GM19025 (cell line): ENCODE data around the gene TAF11L12.
"Not testable (repeated sequence)": the region's sequence is repeated elsewhere in the genome, so short reads cannot be mapped to it uniquely, and the experiment has no call there.

ENCODE experiments used
- ATAC-seq: cut with Tn5 transposase; IDR thresholded peaks from one replicate; pipeline ENCODE4 v1.9.1; 2021; ENCODE audit warnings: mild to moderate bottlenecking, low read depth, moderate library complexity; ENCODE audit not compliant: unreplicated experiment

TAF11L12 gene

GRCh38 chr5:17610092-17610491 lies at the start of gene TAF11L12:
TAF11L12 (plus strand) TSS chr5:17610392.
- not testable (repeated sequence) for ATAC-seq

GRCh38 chr5:17585658-17586057 lies 24.5 kb upstream of the TAF11L12 start, which contains the start of gene TAF11L7:
TAF11L7 (minus strand) TSS chr5:17585758.
- ATAC-seq: not testable (repeated sequence)

DNA sequence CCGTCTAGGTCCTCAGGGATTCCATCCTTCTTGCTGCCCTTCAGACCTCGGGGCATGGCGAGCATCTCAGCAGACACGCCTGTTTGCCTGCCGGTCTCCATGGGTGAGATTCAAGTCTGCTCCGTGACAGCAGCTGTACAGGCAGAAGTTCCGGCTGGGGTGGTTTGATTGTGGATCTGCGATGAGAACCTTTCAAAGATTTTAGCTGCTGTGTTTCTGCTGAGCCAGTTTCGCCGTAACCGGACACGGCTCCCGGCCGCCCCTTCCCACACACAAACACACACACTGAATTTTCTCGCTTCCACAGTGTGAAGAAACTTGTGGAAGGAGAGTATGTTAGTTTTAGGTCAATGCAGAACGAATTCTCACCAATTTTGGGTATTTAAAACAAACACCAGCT lies 19.3 kb upstream of the TAF11L12 start, which contains the start of gene TAF11L8:
TSS of gene TAF11L8 (minus strand) at position 101 of the 400 bp plus-strand sequence.
- ATAC-seq: not testable (repeated sequence)

GRCh38 chr5:17594255-17594654 lies 15.9 kb upstream of the TAF11L12 start, which contains the start of gene TAF11L9:
TAF11L9 (minus strand) TSS chr5:17594394.
- not testable (repeated sequence) for ATAC-seq

GRCh38 chr5:17597728-17598127 lies 12.5 kb upstream of the TAF11L12 start, which contains the start of gene TAF11L10:
TAF11L10 (minus strand) TSS chr5:17597828.
- not testable (repeated sequence) for ATAC-seq

DNA sequence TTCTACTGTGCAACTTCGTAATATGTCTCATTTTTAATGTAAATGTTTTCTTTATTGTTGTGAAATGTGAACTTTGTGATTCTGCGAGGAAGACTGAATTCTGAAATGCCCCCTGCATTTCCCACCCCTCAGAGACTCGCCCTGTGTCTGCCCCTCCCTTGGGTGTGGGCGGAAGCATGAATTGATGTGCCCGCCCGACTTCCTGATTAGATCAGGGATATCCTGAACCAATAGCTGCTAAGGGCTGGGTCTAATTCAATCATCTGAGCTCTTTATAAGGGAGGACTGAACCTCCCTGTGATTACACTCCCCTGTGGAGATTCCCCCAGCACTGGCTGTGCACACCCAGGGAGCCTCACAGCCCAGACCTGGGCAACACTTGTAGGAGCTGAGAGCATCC lies 6.3 kb upstream of the TAF11L12 start, which contains the start of gene TAF11L11:
TSS of gene TAF11L11 (plus strand) at position 304 of the 400 bp plus-strand sequence.
- ATAC-seq: not testable (repeated sequence)

DNA sequence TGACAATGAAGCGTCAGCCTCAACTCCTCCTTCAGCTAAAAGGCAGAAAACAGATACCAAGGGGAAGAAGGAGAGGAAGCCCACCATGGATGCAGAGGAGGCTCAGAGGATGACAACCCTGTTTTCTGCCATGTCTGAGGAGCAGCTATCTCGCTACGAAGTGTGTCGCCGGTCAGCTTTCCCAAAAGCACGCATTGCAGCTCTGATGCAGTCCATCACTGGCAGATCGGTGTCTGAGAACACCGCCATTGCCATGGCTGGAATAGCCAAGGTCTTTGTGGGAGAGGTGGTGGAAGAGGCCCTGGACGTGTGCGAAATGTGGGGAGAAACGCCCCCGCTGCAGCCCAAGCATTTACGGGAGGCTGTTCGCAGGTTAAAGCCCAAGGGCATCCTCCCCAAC lies 5.2 kb upstream of the TAF11L12 start:
- ATAC-seq: no peak

- ATAC-seq: not testable (repeated sequence)
Observed at GRCh38 chr5:17607461-17607860, 2.7 kb upstream of the TAF11L12 start.

GRCh38 chr5:17614872-17615605 lies 4.8 kb downstream of the TAF11L12 start:
- no peak for ATAC-seq

- no peak for ATAC-seq
Observed at GRCh38 chr5:17619354-17619753, 9.2 kb downstream of the TAF11L12 start.

GRCh38 chr5:17620627-17621026 lies 10.4 kb downstream of the TAF11L12 start:
- ATAC-seq: no peak

DNA sequence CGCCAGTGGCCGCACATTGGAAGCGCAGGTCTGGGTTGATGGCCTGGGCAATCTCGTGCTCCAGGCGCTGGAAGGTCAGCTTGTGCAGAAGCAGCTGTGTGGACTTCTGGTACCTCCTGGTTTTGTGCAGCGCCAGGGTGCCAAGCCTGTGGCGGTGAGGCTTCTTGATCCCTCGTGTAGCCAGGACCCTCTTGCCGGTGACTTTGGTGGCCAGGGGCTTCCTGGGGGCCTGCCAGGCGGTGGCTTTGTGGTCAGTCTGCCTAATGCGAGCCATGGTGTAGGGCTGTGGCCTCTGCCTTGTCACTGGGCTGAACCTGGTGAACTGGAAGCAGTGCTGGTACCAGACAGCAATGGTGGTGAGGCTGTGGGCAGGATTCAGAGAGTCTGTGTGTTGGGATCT lies 15.5 kb downstream of the TAF11L12 start:
- ATAC-seq: no peak

GRCh38 chr5:17631788-17632187 lies 21.6 kb downstream of the TAF11L12 start, which contains the start of gene TAF11L13:
TAF11L13 (plus strand) TSS chr5:17632088.
- not testable (repeated sequence) for ATAC-seq

- ATAC-seq: no peak
Observed at GRCh38 chr5:17634160-17634559, 24.0 kb downstream of the TAF11L12 start, which contains the start of gene TAF11L14. TAF11L14 (plus strand) TSS chr5:17634460.

GRCh38 chr5:17649232-17649631 lies 39.0 kb downstream of the TAF11L12 start:
- not testable (repeated sequence) for ATAC-seq

DNA sequence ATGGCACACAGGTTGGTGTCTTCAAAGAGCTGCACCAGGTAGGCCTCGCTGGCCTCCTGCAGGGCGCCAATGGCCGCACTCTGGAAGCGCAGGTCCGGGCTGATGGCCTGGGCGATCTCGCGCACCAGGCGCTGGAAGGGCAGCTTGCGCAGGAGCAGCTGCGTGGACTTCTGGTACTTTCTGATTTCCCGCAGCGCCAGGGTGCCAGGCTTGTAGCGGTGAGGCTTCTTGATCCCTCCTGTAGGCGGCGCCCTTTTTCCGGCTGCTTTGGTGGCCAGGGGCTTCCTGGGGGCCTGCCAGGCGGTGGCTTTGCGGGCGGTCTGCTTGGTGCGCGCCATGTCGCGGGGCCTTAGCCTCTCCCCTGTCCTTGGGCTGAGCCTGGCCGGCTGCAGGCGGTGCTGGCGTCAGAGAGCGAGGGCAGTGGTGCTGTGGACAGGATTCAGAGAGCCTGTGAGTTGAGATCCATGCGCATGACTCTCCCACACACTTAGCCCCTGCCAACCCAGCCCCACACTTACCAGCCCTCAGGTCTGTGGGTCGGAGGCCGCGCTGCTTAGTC lies 45.1 kb downstream of the TAF11L12 start:
- ATAC-seq: not testable (repeated sequence)

DNA sequence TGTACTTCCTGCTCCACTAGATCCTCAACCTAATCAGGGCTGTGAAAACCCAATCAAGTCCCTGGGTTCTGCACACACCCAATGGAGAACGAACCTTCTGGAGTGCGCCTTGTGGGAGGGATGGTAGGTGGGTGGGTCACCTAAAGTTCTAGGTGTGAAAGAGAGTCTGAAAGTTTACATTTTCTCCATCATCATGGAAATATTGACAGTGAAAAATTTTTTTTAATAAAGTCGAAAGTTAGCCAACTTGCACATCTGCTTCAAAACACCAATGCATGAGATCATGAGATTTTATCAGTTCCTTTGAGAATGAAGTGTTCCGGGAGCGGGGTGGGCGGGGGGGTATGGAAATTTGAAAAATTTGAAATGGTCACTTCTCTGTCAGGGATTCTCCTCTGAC lies 45.7 kb downstream of the TAF11L12 start:
- no peak for ATAC-seq
